Stomach (tissue), 9 donors: ENCODE data around the gene SFT2D3. TPM values are rescaled to one million over a fixed set of nuclear protein-coding genes. Genes with fewer than 3 reads are reported as not detected.

Experiments
- DNase-seq, 2 donors: peaks; one replicate each; pipeline versions ENCODE4 v3.0.0 to v3.0.0-alpha.2; 2013 to 2019
- H3K27ac ChIP-seq, 5 donors: fragments of 200-600 bp in 4 of 5; sonication (generic) in 4 of 5; one replicate each; pipeline ENCODE4 v1.5.1; 2013 to 2019; ENCODE audit warnings: mild to moderate bottlenecking in 1 of 5, moderate library complexity in 1 of 5
- H3K27me3 ChIP-seq, 3 donors: fragments of 200-600 bp; sonication (generic); one replicate each; pipeline ENCODE4 v1.5.1; 2017 to 2019; ENCODE audit warnings: mixed run types in 1 of 3
- H3K36me3 ChIP-seq, 4 donors: fragments of 200-600 bp; sonication (generic); 1 replicate in 3 of 4; 2 replicates in 1 of 4; pipeline ENCODE4 v1.5.1; 2016 to 2019
- H3K4me1 ChIP-seq, 4 donors: fragments of 200-600 bp; sonication (generic); one replicate each; pipeline ENCODE4 v1.5.1; 2016 to 2019
- H3K4me3 ChIP-seq, 4 donors: fragments of 200-600 bp; sonication (generic) in 3 of 4; one replicate each; pipeline ENCODE4 v1.5.1; 2016 to 2019; ENCODE audit warnings: mild to moderate bottlenecking in 1 of 4
- H3K9me3 ChIP-seq, 4 donors: fragments of 200-600 bp; sonication (generic); one replicate each; pipeline ENCODE4 v1.5.1; 2016 to 2019
- CTCF ChIP-seq, 7 experiments: fragments of 450-650 bp in 4 of 7; fragments of 200-600 bp in 3 of 7; sonication (generic) in 3 of 7; IDR thresholded peaks; one replicate each; pipeline ENCODE4 v1.5.1; 2016 to 2019; ENCODE audit warnings: antibody characterized with exemption in 7 of 7, control low read depth in 2 of 7, mild to moderate bottlenecking in 1 of 7
- EP300 ChIP-seq: sonication (generic); formaldehyde crosslinking; IDR thresholded peaks from one replicate; pipeline ENCODE4 v1.6.1; 2017; ENCODE audit warnings: antibody characterized with exemption
- POLR2A ChIP-seq, 4 donors: fragments of 450-650 bp; IDR thresholded peaks; one replicate each; pipeline ENCODE4 v1.6.1; 2016; ENCODE audit warnings: antibody characterized with exemption in 4 of 4, control low read depth in 2 of 4, mild to moderate bottlenecking in 1 of 4, moderate library complexity in 1 of 4
- POLR2AphosphoS5 ChIP-seq, 3 donors: sonication (generic); formaldehyde crosslinking; IDR thresholded peaks; one replicate each; pipeline ENCODE4 v1.6.1; 2016; ENCODE audit warnings: antibody characterized with exemption in 3 of 3
- WGBS, 5 donors: extraction: QIAGEN DNeasy Blood & Tissue Kit in 3 of 5; methylation state at CpG; one replicate each; pipeline versions ENCODE4 v1.1.5 to v1.1.7; 2013 to 2018; 5-methylcytosine and 5-hydroxymethylcytosine counted together
- intact Hi-C: fragments of 100-400 bp; cut with DNase I; formaldehyde crosslinking; loops from one replicate; pipeline ENCODE4 v1.15.1; 2023; ENCODE audit warnings: low total_unique reads
- polyA plus RNA-seq, 3 donors: library from polyadenylated mRNA; stranded (reverse); fragments of 200-250 nt; gene quantifications; one replicate each; pipeline ENCODE4 v1.2.3, GENCODE V29; 2013
- total RNA-seq, 5 donors: library from RNA; depleted of rRNA; stranded (reverse); fragments of >200 nt; gene quantifications; one replicate each; pipeline versions ENCODE4 v1.1.0 to v1.2.3, GENCODE V29; 2014 to 2016
- donor health status: healthy with polysubstance abuse.
- donor health status: Bipolar disorder and iron deficiency.
- donor health status: healthy.

SFT2D3 gene
- total and polyA plus RNA-seq, 8 donors: 2.1 to 35.6 (median 6.6) TPM

GRCh38 chr2:127683056-127683455, 18.2 kb upstream of the SFT2D3 start:
- peaks cover 6 to 35% (median 22%) of the 10 kb centered on the region in 4 donors for H3K4me1 ChIP-seq
- no peaks in the 10 kb centered on the region for H3K27me3 ChIP-seq
- no peak overlapping the region for H3K4me3 ChIP-seq
- H3K36me3 ChIP-seq: no peaks in the 10 kb centered on the region
- H3K9me3 ChIP-seq: no peaks in the 10 kb centered on the region
- TF ChIP-seq EP300 (no peak), CTCF (IDR thresholded peaks at IDR 0.05) (no peak), POLR2A (IDR thresholded peaks at IDR 0.05) (no peak), POLR2AphosphoS5 (IDR thresholded peaks at IDR 0.05) (no peak)
- H3K27ac ChIP-seq: peak overlapping the region in 2 of 5 donors; percentile 32 to 69
- intact Hi-C loops: no loop called here
- no peak for DNase-seq

- WGBS, 5 donors: 56 to 78% (median 76%) methylated on average over 10 to 15 of the region's 15 CpGs
- H3K27ac ChIP-seq: peak overlapping the region in 3 of 5 donors; percentile 32 to 69 (median 37)
- no peak for TF ChIP-seq POLR2AphosphoS5 (IDR thresholded peaks at IDR 0.05)
- TF ChIP-seq EP300: no peak
- no peak for TF ChIP-seq CTCF (IDR thresholded peaks at IDR 0.05)
- no peak for TF ChIP-seq POLR2A (IDR thresholded peaks at IDR 0.05)
- peaks cover 6 to 35% (median 22%) of the 10 kb centered on the region in 4 donors for H3K4me1 ChIP-seq
- no peak overlapping the region for H3K4me3 ChIP-seq
- no peaks in the 10 kb centered on the region for H3K36me3 ChIP-seq
- H3K9me3 ChIP-seq: no peaks in the 10 kb centered on the region
- no peaks in the 10 kb centered on the region for H3K27me3 ChIP-seq
- intact Hi-C loops: no loop called here
- DNase-seq: no peak
Measured at GRCh38 chr2:127683757-127684156, 17.5 kb upstream of the SFT2D3 start.

- peak overlapping the region in 1 of 5 donors; percentile 7 for H3K27ac ChIP-seq
Measured at GRCh38 chr2:127685410-127686080, 15.8 kb upstream of the SFT2D3 start.

GRCh38 chr2:127688405-127688804, 12.9 kb upstream of the SFT2D3 start:
- intact Hi-C loops: no loop called here
- no peaks in the 10 kb centered on the region for H3K27me3 ChIP-seq
- peaks cover 0 to 9% (median 6%) of the 10 kb centered on the region in 4 donors for H3K4me1 ChIP-seq
- no peak overlapping the region for H3K4me3 ChIP-seq
- 57 to 77% (median 74%) methylated on average over 1 of the region's 1 CpG for WGBS, 5 donors
- TF ChIP-seq POLR2A (IDR thresholded peaks at IDR 0.05): no peak
- no peak for TF ChIP-seq POLR2AphosphoS5 (IDR thresholded peaks at IDR 0.05)
- no peak for TF ChIP-seq CTCF (IDR thresholded peaks at IDR 0.05)
- no peak for TF ChIP-seq EP300
- no peak overlapping the region for H3K27ac ChIP-seq
- no peak for DNase-seq
- peaks cover 7 to 15% (median 11%) of the 10 kb centered on the region in 4 donors for H3K9me3 ChIP-seq
- no peaks in the 10 kb centered on the region for H3K36me3 ChIP-seq

More at GRCh38 chr2:127685410-127686080, 15.8 kb upstream of the SFT2D3 start:
- Histone ChIP-seq H3K4me3 (no peak overlapping the region), H3K36me3 (no peaks in the 10 kb centered on the region), H3K27me3 (no peaks in the 10 kb centered on the region), H3K4me1 (peaks cover 6 to 35% (median 22%) of the 10 kb centered on the region in 4 donors), H3K9me3 (peaks cover under 1 to 6% (median 4%) of the 10 kb centered on the region in 4 donors)
- intact Hi-C loops: no loop called here
- TF ChIP-seq POLR2A (IDR thresholded peaks at IDR 0.05): no peak
- TF ChIP-seq EP300: no peak
- no peak for TF ChIP-seq POLR2AphosphoS5 (IDR thresholded peaks at IDR 0.05)
- TF ChIP-seq CTCF (IDR thresholded peaks at IDR 0.05): no peak
- 62 to 70% (median 64%) methylated on average over 8 of the region's 8 CpGs for WGBS, 5 donors
- no peak for DNase-seq
